K562 (cell line): ENCODE measurements around the gene WDR45B. TPM values are rescaled to one million over a fixed set of nuclear protein-coding genes. Genes with fewer than 3 reads are reported as not detected.

Source experiments
- ATAC-seq: fragments of 200-7000 bp; cut with Tn5 transposase; 3 replicates; pipeline ENCODE4 v1.9.1; 2020; ENCODE audit warnings: moderate library complexity
- BruUV-seq: library from RNA; stranded (reverse); fragments of 400-500 nt; replicated peaks from 2 replicates; lab custom pipeline; 2021; lab: Mats Ljungman, UMichigan
- CTCF ChIA-PET: fragments of 300-600 bp; formaldehyde crosslinking; extraction: SDS; loops from one replicate; lab custom pipeline; 2021; ENCODE audit warnings: low intra/inter-chr PET ratio; lab: Yijun Ruan, JAX
- POLR2A ChIA-PET: fragments of 300-600, 350-650 bp; sonication (Branson Sonifier 250); formaldehyde crosslinking; extraction: SDS; loops from one replicate; lab custom pipeline; 2021; ENCODE audit warnings: antibody characterized with exemption, inconsistent platforms; lab: Yijun Ruan, JAX
- DNase-seq, 4 experiments: peaks; one replicate each; pipeline versions ENCODE4 v3.0.0 to v3.0.0-alpha.2; 2011 to 2018; ENCODE audit warnings: low spot score in 3 of 4, mixed read lengths in 3 of 4; ENCODE audit errors: extremely low read depth in 1 of 4
- FAIRE-seq: peaks from 2 replicates; lab custom pipeline; 2011; peaks lifted over from hg19 to GRCh38; lab: Jason Lieb, UNC
- H2AFZ ChIP-seq: 2 replicates; pipeline ENCODE4 v1.6.0; 2011; ENCODE audit warnings: low read depth, low read length, control low read depth, inconsistent platforms
- H3K27ac ChIP-seq: fragments of 200-600 bp; 3 replicates; pipeline ENCODE4 v1.8.0; 2011; ENCODE audit warnings: low read depth, mild to moderate bottlenecking, control low read depth, inconsistent platforms, low read length, moderate library complexity, mixed read lengths; ENCODE audit errors: extremely low read depth
- H3K27me3 ChIP-seq, 2 experiments: fragments of 300-600 bp in 1 of 2; 2 replicates in 1 of 2; 3 replicates in 1 of 2; pipeline versions ENCODE4 v1.6.0 to v1.8.0; 2011; ENCODE audit warnings: inconsistent platforms in 2 of 2, low read length in 2 of 2, mild to moderate bottlenecking in 1 of 2, mixed read lengths in 1 of 2, moderate library complexity in 1 of 2; ENCODE audit not compliant: control insufficient read depth in 2 of 2, insufficient read depth in 2 of 2
- H3K36me3 ChIP-seq: fragments of 300-600 bp; 3 replicates; pipeline ENCODE4 v1.8.0; 2011; ENCODE audit warnings: mild to moderate bottlenecking, low read length, inconsistent platforms; ENCODE audit not compliant: control insufficient read depth, insufficient read depth
- H3K4me1 ChIP-seq, 2 experiments: fragments of 200-600 bp in 1 of 2; replicated peaks in 1 of 2; 2 replicates in 1 of 2; 3 replicates in 1 of 2; pipeline versions ENCODE4 v1.5.1 to v1.8.0; 2011; ENCODE audit warnings: inconsistent platforms in 2 of 2, low read length in 2 of 2, mild to moderate bottlenecking in 1 of 2, mixed read lengths in 1 of 2, moderate library complexity in 1 of 2; ENCODE audit not compliant: control insufficient read depth in 2 of 2, insufficient read depth in 2 of 2
- H3K4me2 ChIP-seq: 2 replicates; pipeline ENCODE4 v1.6.1; 2011; ENCODE audit warnings: low read length, control low read depth, inconsistent platforms, mixed read lengths; ENCODE audit not compliant: insufficient read depth
- H3K4me3 ChIP-seq: fragments of 200-600 bp; sonication (generic), shearing (Covaris generic); 2 replicates; pipeline ENCODE4 v1.5.1; 2016; ENCODE audit warnings: control low read depth, inconsistent platforms
- H3K79me2 ChIP-seq: fragments of 200-600 bp; 3 replicates; pipeline ENCODE4 v1.8.0; 2011; ENCODE audit warnings: low read length, inconsistent platforms; ENCODE audit not compliant: control insufficient read depth, insufficient read depth
- H3K9ac ChIP-seq, 2 experiments: 2 replicates each; pipeline versions ENCODE4 v1.6.0 to v1.6.1; 2011; ENCODE audit warnings: low read depth in 2 of 2, low read length in 2 of 2, control low read depth in 1 of 2, inconsistent platforms in 1 of 2, mild to moderate bottlenecking in 1 of 2, mixed read lengths in 1 of 2; ENCODE audit not compliant: insufficient read depth in 1 of 2
- H3K9me1 ChIP-seq: one replicate; pipeline ENCODE4 v1.6.0; 2011; ENCODE audit warnings: inconsistent platforms, mild to moderate bottlenecking, low read length, moderate library complexity; ENCODE audit not compliant: control insufficient read depth, insufficient read depth
- H3K9me3 ChIP-seq: replicated peaks from 2 replicates; pipeline ENCODE4 v1.5.1; 2011; ENCODE audit warnings: low read depth, low read length, inconsistent platforms; ENCODE audit not compliant: control insufficient read depth, insufficient read depth
- H4K20me1 ChIP-seq: replicated peaks from 2 replicates; pipeline ENCODE4 v1.6.1; 2011; ENCODE audit warnings: low read length, inconsistent platforms, mixed read lengths; ENCODE audit not compliant: control insufficient read depth, insufficient read depth
- CEBPB ChIP-seq: fragments of 450-650 bp; IDR thresholded peaks from 2 replicates; pipeline ENCODE4 v1.6.1; 2016; ENCODE audit warnings: missing genetic modification characterization, missing compliant biosample characterization
- CREM ChIP-seq: IDR thresholded peaks from 2 replicates; pipeline ENCODE4 v1.6.1; 2014; ENCODE audit warnings: antibody characterized with exemption, low read depth
- FOXA3 ChIP-seq, 2 experiments: fragments of 450-650 bp in 1 of 2; sonication (generic) in 1 of 2; formaldehyde crosslinking; IDR thresholded peaks in 1 of 2; conservative IDR thresholded peaks in 1 of 2; 2 replicates each; pipeline versions ENCODE4 v1.4.0 to v1.8.0; 2020 to 2022; ENCODE audit warnings: mild to moderate bottlenecking in 2 of 2, missing genetic modification reagents in 1 of 2
- SOX6 ChIP-seq: fragments of 450-650 bp; IDR thresholded peaks from 2 replicates; pipeline ENCODE4 v1.6.1; 2014; ENCODE audit warnings: mild to moderate bottlenecking
- SRSF9 ChIP-seq: fragments of 200-400 bp; formaldehyde crosslinking; IDR thresholded peaks from 2 replicates; pipeline ENCODE4 v1.6.1; 2017; ENCODE audit warnings: low read depth, low read length, borderline replicate concordance
- ZKSCAN3 ChIP-seq: fragments of 250-450 bp; sonication (Bioruptor Pico); IDR thresholded peaks from 2 replicates; pipeline ENCODE4 v1.4.0; 2020
- ZNF174 ChIP-seq: fragments of 250-450 bp; sonication (Bioruptor Pico); IDR thresholded peaks from 2 replicates; pipeline ENCODE4 v1.4.0; 2020; ENCODE audit warnings: mild to moderate bottlenecking
- ZNF23 ChIP-seq: fragments of 250-450 bp; sonication (Bioruptor Pico); IDR thresholded peaks from 2 replicates; pipeline ENCODE4 v1.4.0; 2020; ENCODE audit warnings: mild to moderate bottlenecking
- ZNF507 ChIP-seq: conservative IDR thresholded peaks from 2 replicates; pipeline ENCODE4 v1.6.1; 2017; ENCODE audit warnings: missing genetic modification characterization, missing compliant biosample characterization
- ZNF583 ChIP-seq: fragments of 250-450 bp; sonication (Bioruptor Pico); IDR thresholded peaks from 2 replicates; pipeline ENCODE4 v1.4.0; 2020
- WGBS: fragments of 100-300 bp; shearing (Covaris generic); methylation state at CpG from one replicate; pipeline ENCODE4 v1.1.6; 2016; ENCODE audit warnings: low coverage, mixed read lengths; ENCODE audit not compliant: insufficient coverage; ENCODE audit errors: missing lambda C conversion rate; 5-methylcytosine and 5-hydroxymethylcytosine counted together
- in situ Hi-C: fragments of 300-500 bp; cut with MboI; formaldehyde crosslinking; loops from 4 replicates; pipeline ENCODE4 v1.15.0; 2018; ENCODE audit warnings: inconsistent platforms, mixed read lengths
- intact Hi-C: fragments of 100-400 bp; cut with micrococcal nuclease; formaldehyde crosslinking; loops from 2 replicates; pipeline ENCODE4 v1.14.2; 2022
- polyA plus RNA-seq, 8 experiments: library from polyadenylated mRNA; depleted of rRNA in 4 of 8; stranded (reverse) in 5 of 8; unstranded in 3 of 8; fragments of >200 nt; fragmentation: Nextera tagmentation in 2 of 8; fragmentation: Illumina TruSeq in 1 of 8; extraction: Ambion mirVana in 2 of 8; extraction: Trizol in 1 of 8; gene quantifications; 2 replicates each; pipeline versions ENCODE4 v1.2.1 to v1.2.3, GENCODE V29; 2011 to 2014; ENCODE audit warnings: inconsistent platforms in 1 of 8, missing spikeins in 1 of 8
- total RNA-seq, 7 experiments: library from RNA; depleted of rRNA in 6 of 7; stranded (reverse); fragments of >200 nt in 6 of 7; fragmentation: Illumina TruSeq in 2 of 7; extraction: Trizol in 2 of 7; gene quantifications; 2 replicates each; pipeline versions ENCODE4 v1.2.1 to v1.2.3, GENCODE V29; 2011 to 2021; ENCODE audit warnings: low replicate concordance in 1 of 7
- TF ChIP-seq, protein P1 (sequence below): fragments of 450-650 bp; IDR thresholded peaks from 2 replicates; pipeline ENCODE4 v1.6.1; 2014; ENCODE audit warnings: low read depth, mild to moderate bottlenecking, moderate library complexity, borderline replicate concordance
- TF ChIP-seq, protein P2 (sequence below): sonication (generic); formaldehyde crosslinking; IDR thresholded peaks from 2 replicates; pipeline ENCODE4 v1.8.0; 2023; ENCODE audit warnings: missing genetic modification reagents, mild to moderate bottlenecking, borderline replicate concordance
- TF ChIP-seq, protein P3 (sequence below): fragments of 250-450 bp; sonication (Bioruptor Pico); IDR thresholded peaks from 2 replicates; pipeline ENCODE4 v1.5.0; 2021; ENCODE audit warnings: mild to moderate bottlenecking, borderline replicate concordance

The WDR45B gene
- total and polyA plus RNA-seq, 9 of the 15 experiments (the other 6 are each of a cell fraction or from before 2014, with no cell fraction given) = 0.72 to 74.4 (median 35.9) TPM

DNA sequence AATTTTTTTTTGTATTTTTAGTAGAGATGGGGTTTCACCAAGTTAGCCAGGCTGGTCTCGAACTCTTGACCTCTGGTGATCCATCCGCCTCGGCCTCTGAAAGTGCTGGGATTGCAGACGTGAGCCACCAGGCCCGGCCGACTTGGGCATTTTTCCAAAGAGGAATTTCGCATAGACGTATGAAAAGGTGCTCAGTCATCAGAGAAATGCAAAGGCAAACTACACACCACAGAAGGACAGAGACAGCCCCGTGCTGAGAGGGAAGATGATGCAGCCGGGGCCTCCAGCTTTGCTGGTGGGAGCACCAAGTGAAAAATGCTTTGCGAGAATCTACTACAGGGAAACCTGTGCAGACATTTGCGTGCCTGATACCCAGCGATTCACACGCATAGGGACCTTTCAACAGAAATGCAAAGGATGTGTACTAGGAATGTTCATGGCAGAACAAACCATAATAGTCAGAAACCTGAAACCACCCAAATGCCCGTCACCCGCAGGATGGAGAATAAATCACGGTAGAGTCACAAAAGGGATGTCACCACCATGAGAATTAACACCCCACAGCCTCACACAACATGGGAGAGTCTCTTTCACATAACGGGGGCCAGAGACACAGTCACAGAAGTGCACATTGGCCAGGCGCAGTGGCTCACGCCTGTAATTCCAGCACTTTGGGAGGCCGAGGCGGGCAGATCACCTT, 45.1 kb upstream of the WDR45B start:
- no peaks in the 10 kb centered on the region for H3K9me1 ChIP-seq
- 55% methylated on average over 22 of the region's 22 CpGs for WGBS
- no peaks in the 10 kb centered on the region for H3K36me3 ChIP-seq
- H2AFZ ChIP-seq = no peak overlapping the region
- no peak for ATAC-seq
- ChIA-PET CTCF (no interaction called here), POLR2A (interaction anchor here (0.8 to 0.9 kb wide), 2 partner anchors 8 to 24 kb away, joined by 3 read pairs; no protein-coding TSS in a partner anchor)
- in situ Hi-C loops = no loop called here
- peaks cover 8% of the 10 kb centered on the region for H3K9me3 ChIP-seq
- H3K27me3 ChIP-seq = peaks cover 4 to 13% of the 10 kb centered on the region in 2 experiments; a peak in 4 of 5 replicates
- no peak for FAIRE-seq
- no peaks in the 10 kb centered on the region for H3K79me2 ChIP-seq
- H3K9ac ChIP-seq = no peak overlapping the region
- DNase-seq = no peak
- BruUV-seq = no TSS peak
- H3K27ac ChIP-seq = no peak overlapping the region
- 0 out of 2 replicates have a peak, but pooled peaks cover 2% of the 10 kb centered on the region for H4K20me1 ChIP-seq
- intact Hi-C loops = no loop called here
- peaks cover 0 to 25% of the 10 kb centered on the region in 2 experiments; a peak in 2 of 5 replicates for H3K4me1 ChIP-seq
- H3K4me3 ChIP-seq = no peak overlapping the region
- no peak overlapping the region for H3K4me2 ChIP-seq
- TF ChIP-seq ZNF583 (CRISPR knock-in tag) = no peak
- no peak for TF ChIP-seq ZNF23
- TF ChIP-seq SOX6 = no peak
- no peak for TF ChIP-seq ZNF174 (CRISPR knock-in tag)
- TF ChIP-seq, protein P1, sequence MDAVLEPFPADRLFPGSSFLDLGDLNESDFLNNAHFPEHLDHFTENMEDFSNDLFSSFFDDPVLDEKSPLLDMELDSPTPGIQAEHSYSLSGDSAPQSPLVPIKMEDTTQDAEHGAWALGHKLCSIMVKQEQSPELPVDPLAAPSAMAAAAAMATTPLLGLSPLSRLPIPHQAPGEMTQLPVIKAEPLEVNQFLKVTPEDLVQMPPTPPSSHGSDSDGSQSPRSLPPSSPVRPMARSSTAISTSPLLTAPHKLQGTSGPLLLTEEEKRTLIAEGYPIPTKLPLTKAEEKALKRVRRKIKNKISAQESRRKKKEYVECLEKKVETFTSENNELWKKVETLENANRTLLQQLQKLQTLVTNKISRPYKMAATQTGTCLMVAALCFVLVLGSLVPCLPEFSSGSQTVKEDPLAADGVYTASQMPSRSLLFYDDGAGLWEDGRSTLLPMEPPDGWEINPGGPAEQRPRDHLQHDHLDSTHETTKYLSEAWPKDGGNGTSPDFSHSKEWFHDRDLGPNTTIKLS = no peak
- TF ChIP-seq SRSF9 = no peak
- TF ChIP-seq, protein P2, sequence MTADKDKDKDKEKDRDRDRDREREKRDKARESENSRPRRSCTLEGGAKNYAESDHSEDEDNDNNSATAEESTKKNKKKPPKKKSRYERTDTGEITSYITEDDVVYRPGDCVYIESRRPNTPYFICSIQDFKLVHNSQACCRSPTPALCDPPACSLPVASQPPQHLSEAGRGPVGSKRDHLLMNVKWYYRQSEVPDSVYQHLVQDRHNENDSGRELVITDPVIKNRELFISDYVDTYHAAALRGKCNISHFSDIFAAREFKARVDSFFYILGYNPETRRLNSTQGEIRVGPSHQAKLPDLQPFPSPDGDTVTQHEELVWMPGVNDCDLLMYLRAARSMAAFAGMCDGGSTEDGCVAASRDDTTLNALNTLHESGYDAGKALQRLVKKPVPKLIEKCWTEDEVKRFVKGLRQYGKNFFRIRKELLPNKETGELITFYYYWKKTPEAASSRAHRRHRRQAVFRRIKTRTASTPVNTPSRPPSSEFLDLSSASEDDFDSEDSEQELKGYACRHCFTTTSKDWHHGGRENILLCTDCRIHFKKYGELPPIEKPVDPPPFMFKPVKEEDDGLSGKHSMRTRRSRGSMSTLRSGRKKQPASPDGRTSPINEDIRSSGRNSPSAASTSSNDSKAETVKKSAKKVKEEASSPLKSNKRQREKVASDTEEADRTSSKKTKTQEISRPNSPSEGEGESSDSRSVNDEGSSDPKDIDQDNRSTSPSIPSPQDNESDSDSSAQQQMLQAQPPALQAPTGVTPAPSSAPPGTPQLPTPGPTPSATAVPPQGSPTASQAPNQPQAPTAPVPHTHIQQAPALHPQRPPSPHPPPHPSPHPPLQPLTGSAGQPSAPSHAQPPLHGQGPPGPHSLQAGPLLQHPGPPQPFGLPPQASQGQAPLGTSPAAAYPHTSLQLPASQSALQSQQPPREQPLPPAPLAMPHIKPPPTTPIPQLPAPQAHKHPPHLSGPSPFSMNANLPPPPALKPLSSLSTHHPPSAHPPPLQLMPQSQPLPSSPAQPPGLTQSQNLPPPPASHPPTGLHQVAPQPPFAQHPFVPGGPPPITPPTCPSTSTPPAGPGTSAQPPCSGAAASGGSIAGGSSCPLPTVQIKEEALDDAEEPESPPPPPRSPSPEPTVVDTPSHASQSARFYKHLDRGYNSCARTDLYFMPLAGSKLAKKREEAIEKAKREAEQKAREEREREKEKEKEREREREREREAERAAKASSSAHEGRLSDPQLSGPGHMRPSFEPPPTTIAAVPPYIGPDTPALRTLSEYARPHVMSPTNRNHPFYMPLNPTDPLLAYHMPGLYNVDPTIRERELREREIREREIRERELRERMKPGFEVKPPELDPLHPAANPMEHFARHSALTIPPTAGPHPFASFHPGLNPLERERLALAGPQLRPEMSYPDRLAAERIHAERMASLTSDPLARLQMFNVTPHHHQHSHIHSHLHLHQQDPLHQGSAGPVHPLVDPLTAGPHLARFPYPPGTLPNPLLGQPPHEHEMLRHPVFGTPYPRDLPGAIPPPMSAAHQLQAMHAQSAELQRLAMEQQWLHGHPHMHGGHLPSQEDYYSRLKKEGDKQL (CRISPR knock-in tag) = no peak
- no peak for TF ChIP-seq CEBPB
- no peak for TF ChIP-seq CREM
- no peak for TF ChIP-seq ZNF507 (tag)
- TF ChIP-seq ZKSCAN3 (CRISPR knock-in tag) = no peak
- TF ChIP-seq, protein P3, sequence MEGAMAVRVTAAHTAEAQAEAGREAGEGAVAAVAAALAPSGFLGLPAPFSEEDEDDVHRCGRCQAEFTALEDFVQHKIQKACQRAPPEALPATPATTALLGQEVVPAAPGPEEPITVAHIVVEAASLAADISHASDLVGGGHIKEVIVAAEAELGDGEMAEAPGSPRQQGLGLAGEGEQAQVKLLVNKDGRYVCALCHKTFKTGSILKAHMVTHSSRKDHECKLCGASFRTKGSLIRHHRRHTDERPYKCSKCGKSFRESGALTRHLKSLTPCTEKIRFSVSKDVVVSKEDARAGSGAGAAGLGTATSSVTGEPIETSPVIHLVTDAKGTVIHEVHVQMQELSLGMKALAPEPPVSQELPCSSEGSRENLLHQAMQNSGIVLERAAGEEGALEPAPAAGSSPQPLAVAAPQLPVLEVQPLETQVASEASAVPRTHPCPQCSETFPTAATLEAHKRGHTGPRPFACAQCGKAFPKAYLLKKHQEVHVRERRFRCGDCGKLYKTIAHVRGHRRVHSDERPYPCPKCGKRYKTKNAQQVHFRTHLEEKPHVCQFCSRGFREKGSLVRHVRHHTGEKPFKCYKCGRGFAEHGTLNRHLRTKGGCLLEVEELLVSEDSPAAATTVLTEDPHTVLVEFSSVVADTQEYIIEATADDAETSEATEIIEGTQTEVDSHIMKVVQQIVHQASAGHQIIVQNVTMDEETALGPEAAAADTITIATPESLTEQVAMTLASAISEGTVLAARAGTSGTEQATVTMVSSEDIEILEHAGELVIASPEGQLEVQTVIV = no peak
- no peak for TF ChIP-seq FOXA3 (CRISPR knock-in tag; conservative IDR thresholded peaks at IDR 0.05 in 1 of 2, IDR thresholded peaks at IDR 0.05 in 1 of 2)
